Activated T-helper 2 cell treated with anti-CD3 and anti-CD28 coated beads, Interferon-gamma antibody, Interleukin-2, Interleukin-4, amounts not matched to agents 10 μg/mL and 5 μg/mL and 100 μg/mL, durations not matched to agents 14 hours and 24 hours and 36 hours (primary cell): ENCODE data around the gene LENEP. TPM values are rescaled to one million over a fixed set of nuclear protein-coding genes. Genes with fewer than 3 reads are reported as not detected.

Source experiments
- DNase-seq: peaks from one replicate; pipeline ENCODE4 v3.0.0; 2021; ENCODE audit warnings: low spot score
- H3K27ac Mint-ChIP-seq: one replicate; pipeline ENCODE4 v1.8.0; 2021; ENCODE audit warnings: mixed read lengths
- H3K27me3 Mint-ChIP-seq: one replicate; pipeline ENCODE4 v1.8.0; 2021; ENCODE audit warnings: low read depth, mixed read lengths
- H3K36me3 Mint-ChIP-seq: one replicate; pipeline ENCODE4 v1.8.0; 2021; ENCODE audit warnings: low read depth, mixed read lengths
- H3K4me1 Mint-ChIP-seq: one replicate; pipeline ENCODE4 v1.8.0; 2021; ENCODE audit warnings: low read depth, mixed read lengths
- H3K4me3 Mint-ChIP-seq: one replicate; pipeline ENCODE4 v1.8.0; 2021; ENCODE audit warnings: low read depth, mild to moderate bottlenecking, moderate library complexity, mixed read lengths
- H3K9me3 Mint-ChIP-seq: one replicate; pipeline ENCODE4 v1.8.0; 2021; ENCODE audit warnings: mixed read lengths
- intact Hi-C: fragments of 100-400 bp; cut with micrococcal nuclease; formaldehyde crosslinking; loops from one replicate; pipeline ENCODE4 v1.15.1; 2023
- total RNA-seq: library from RNA; stranded (reverse); gene quantifications from 2 replicates; pipeline ENCODE4 v1.2.3, GENCODE V29; 2022

LENEP gene
- total RNA-seq, 1 donor from 2014 or later: 2.0 TPM

DNA sequence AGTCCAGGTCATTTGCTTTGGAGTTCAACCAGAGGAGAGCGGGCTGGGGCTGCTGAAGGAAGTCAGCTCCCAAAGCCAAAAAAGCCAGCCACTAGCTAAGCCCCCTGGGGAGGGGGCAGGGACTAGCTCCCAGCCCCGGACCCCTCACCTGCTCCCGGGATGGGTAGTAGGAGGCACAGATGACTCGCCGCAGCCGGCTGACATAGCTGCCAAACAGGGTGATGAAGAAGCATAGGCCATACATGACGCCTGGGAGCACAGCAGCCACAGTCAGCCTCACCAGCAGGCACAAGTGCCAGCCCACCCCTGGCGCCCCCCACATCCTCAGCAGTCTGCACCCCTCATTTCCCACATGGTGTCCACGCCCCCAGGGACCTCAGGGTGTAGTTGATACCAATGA is 32.8 kb downstream of the LENEP start:
- H3K4me3 Mint-ChIP-seq: no peak overlapping the region
- no peaks in the 10 kb centered on the region for H3K27me3 Mint-ChIP-seq
- intact Hi-C loops: no loop called here
- DNase-seq: no peak
- no peaks in the 10 kb centered on the region for H3K9me3 Mint-ChIP-seq
- H3K27ac Mint-ChIP-seq: no peak overlapping the region
- no peaks in the 10 kb centered on the region for H3K36me3 Mint-ChIP-seq
- H3K4me1 Mint-ChIP-seq: no peaks in the 10 kb centered on the region

DNA sequence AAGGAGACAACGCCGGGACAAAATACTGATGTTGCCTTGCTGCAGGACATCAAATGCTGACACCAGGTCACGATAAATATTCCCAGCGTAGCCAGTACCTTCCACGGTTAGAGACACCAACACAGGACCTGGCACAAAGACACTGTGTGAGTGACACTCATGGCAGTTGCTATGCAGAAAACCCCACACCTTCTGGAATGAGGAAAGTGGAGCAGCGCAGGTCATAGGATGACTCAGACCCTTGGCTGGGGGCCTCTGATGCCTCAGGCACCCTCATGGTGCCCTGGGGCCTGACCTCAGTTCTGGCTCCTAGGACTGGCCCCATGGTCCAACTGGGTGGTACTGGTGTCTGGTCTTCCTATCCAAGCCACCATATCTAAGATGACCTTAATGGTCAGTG is 33.2 kb downstream of the LENEP start:
- no peaks in the 10 kb centered on the region for H3K27me3 Mint-ChIP-seq
- intact Hi-C loops: no loop called here
- H3K9me3 Mint-ChIP-seq: no peaks in the 10 kb centered on the region
- H3K36me3 Mint-ChIP-seq: no peaks in the 10 kb centered on the region
- DNase-seq: no peak
- no peak overlapping the region for H3K27ac Mint-ChIP-seq
- no peak overlapping the region for H3K4me3 Mint-ChIP-seq
- H3K4me1 Mint-ChIP-seq: no peaks in the 10 kb centered on the region

DNA sequence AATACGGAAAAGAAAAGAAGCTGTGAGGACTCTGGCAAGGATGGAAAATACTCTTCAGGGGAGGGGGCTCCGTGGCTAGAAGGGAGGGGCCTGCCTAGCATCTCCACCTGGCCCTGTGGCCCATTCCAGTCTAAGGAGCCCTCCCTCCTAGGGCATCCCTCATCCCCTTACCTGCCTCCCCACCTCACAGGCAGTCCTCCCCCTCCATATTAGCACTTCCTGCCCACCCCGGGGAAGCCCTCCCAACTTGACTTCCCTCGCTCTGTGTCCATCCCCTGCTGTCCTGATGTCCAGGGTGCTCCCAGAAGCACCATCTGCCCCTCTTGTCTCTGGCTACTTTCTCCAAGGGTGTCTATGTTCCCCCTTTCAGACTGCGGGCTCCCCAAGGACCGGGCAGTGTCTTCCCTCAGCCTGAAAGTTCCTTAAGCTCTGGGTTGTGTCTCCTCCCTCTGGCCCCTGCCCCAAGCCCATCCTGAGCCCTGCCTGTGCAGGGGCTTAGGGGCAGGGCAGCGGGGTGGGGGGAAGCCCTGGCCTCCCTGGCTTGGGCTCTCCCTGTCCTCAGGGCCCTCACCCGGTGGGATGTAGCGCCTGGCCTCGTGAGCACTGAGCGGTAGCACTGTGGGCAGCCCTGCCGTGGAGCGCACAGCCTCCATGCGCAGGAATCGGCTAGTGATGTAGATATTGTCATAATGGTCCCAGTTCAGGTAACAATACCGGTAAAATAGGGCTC is 36.3 kb downstream of the LENEP start:
- intact Hi-C loops: no loop called here
- H3K27ac Mint-ChIP-seq: no peak overlapping the region
- no peaks in the 10 kb centered on the region for H3K4me1 Mint-ChIP-seq
- no peaks in the 10 kb centered on the region for H3K27me3 Mint-ChIP-seq
- no peak overlapping the region for H3K4me3 Mint-ChIP-seq
- no peak for DNase-seq
- no peaks in the 10 kb centered on the region for H3K9me3 Mint-ChIP-seq
- H3K36me3 Mint-ChIP-seq: no peaks in the 10 kb centered on the region

GRCh38 chr1:155030243-155030795 is 36.9 kb downstream of the LENEP start:
- no peaks in the 10 kb centered on the region for H3K9me3 Mint-ChIP-seq
- no peak overlapping the region for H3K4me3 Mint-ChIP-seq
- peaks cover under 1% of the 10 kb centered on the region for H3K27me3 Mint-ChIP-seq
- DNase-seq: no peak
- no peaks in the 10 kb centered on the region for H3K4me1 Mint-ChIP-seq
- H3K36me3 Mint-ChIP-seq: no peaks in the 10 kb centered on the region
- intact Hi-C loops: no loop called here
- H3K27ac Mint-ChIP-seq: no peak overlapping the region

- no peak overlapping the region for H3K27ac Mint-ChIP-seq
- intact Hi-C loops: no loop called here
- H3K27me3 Mint-ChIP-seq: peaks cover 1% of the 10 kb centered on the region
These were observed 37.5 kb downstream of the LENEP start for GRCh38 chr1:155030899-155031298.

DNA sequence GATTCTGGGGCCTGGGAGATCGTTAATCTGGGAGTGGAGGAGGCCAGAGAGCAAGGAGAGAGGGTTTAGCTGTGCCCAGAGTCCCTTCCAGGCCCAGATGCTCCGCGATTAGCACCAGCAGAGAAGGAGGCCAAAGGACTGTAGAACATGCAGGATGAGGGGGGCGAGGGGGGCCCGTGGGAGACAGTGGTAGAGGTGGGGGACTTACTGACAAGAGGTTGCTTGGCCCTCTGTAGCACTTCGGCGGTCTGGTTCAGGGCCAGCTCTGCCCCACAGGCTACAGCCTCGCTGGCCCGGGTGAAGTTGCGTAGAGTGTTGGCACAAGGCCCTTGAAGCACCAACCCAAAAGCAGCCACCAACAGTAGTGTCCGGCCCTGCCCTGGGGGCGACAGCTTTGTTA is 39.5 kb downstream of the LENEP start:
- Mint-ChIP-seq H3K4me1 (no peaks in the 10 kb centered on the region), H3K9me3 (no peaks in the 10 kb centered on the region), H3K4me3 (no peak overlapping the region), H3K27me3 (peaks cover 4% of the 10 kb centered on the region), H3K36me3 (no peaks in the 10 kb centered on the region), H3K27ac (no peak overlapping the region)
- DNase-seq: no peak
- intact Hi-C loops: no loop called here

More at GRCh38 chr1:155030899-155031298, 37.5 kb downstream of the LENEP start:
- no peaks in the 10 kb centered on the region for H3K4me1 Mint-ChIP-seq
- H3K36me3 Mint-ChIP-seq: no peaks in the 10 kb centered on the region
- DNase-seq: no peak
- no peak overlapping the region for H3K4me3 Mint-ChIP-seq
- no peaks in the 10 kb centered on the region for H3K9me3 Mint-ChIP-seq

GRCh38 chr1:155033524-155033923 is 40.1 kb downstream of the LENEP start, which contains the start of the genes DCST1 and DCST2:
Gene DCST1, plus strand, starts transcription at chr1:155033824. Its CDS starts 213 bp downstream, at chr1:155034037.
Gene DCST2, minus strand, starts transcription at chr1:155033781. Its CDS starts 80 bp downstream, at chr1:155033701.
- no peaks in the 10 kb centered on the region for H3K9me3 Mint-ChIP-seq
- peaks cover 7% of the 10 kb centered on the region for H3K27me3 Mint-ChIP-seq
- H3K36me3 Mint-ChIP-seq: no peaks in the 10 kb centered on the region
- intact Hi-C loops: no loop called here
- no peaks in the 10 kb centered on the region for H3K4me1 Mint-ChIP-seq
- no peak within 1 kb of the TSS for H3K4me3 Mint-ChIP-seq
- no peak for DNase-seq
- H3K27ac Mint-ChIP-seq: no peak within 1 kb of the TSS

DNA sequence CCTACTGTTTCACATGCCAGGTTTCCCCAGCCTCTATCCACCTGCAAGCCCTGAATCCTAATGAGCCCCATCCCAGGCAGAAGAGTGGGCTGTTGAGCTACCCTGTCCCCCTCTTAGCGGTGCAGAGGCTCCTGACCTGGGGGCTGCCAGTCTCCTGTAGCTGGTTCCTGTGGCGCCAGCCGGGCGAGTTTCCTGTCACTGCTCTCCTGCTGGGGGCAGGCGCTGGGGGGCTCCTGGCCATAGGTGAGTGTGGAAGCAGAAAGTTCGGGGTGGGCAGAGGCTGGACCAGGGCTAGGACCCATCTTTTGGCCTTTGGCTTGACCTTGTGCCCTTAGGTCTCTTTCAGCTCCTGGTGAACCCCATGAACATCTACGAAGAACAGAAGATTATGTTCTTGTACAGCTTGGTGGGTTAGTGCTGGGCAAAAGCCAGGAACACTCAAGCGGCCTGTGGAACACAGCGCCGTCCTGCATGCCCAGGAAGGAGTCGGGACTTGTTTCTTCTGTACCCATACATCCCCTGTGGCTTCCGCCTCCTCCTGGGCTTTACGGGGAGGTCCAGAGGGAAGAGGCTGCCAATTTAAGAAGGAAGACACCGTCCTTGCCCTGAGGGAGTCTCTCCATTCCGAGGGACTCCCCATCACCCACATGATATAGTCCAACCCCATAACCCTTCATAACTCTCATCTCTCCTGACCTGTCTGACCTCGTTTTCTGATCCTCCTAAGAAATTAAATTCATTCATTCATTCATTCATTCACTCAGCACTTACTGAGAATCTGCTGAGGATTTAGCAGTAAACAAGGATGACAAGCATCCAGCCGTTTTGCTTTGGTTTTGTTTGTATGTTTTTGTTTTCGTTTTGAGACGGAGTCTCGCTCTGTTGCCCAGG is 41.2 kb downstream of the LENEP start:
- intact Hi-C loops: no loop called here
- no peak overlapping the region for H3K4me3 Mint-ChIP-seq
- H3K36me3 Mint-ChIP-seq: no peaks in the 10 kb centered on the region
- no peak for DNase-seq
- H3K27ac Mint-ChIP-seq: no peak overlapping the region
- H3K27me3 Mint-ChIP-seq: peaks cover 8% of the 10 kb centered on the region
- H3K9me3 Mint-ChIP-seq: no peaks in the 10 kb centered on the region
- H3K4me1 Mint-ChIP-seq: peaks cover 3% of the 10 kb centered on the region

DNA sequence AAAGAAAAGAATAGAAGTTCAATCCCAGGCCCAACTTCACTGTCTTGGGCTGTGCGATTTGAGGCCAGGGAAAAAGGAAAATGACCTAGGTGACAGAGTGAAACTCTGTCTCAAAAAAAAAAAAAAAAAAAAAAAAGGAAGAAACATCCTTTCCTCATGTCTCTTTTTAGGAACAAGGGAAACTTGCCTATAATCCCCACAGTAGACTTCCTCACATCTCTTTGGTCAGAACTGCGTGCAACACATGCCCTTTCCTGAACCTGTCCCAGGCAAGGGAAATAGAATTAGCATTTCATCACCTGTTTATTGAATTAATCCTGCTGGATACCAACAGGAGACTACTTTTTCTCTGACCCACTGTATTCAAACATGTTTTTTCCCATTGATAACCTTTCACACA is 42.5 kb downstream of the LENEP start:
- intact Hi-C loops: no loop called here

GRCh38 chr1:155037043-155037442 is 43.7 kb downstream of the LENEP start:
- H3K9me3 Mint-ChIP-seq: no peaks in the 10 kb centered on the region
- peaks cover 3% of the 10 kb centered on the region for H3K4me1 Mint-ChIP-seq
- no peak overlapping the region for H3K4me3 Mint-ChIP-seq
- no peaks in the 10 kb centered on the region for H3K36me3 Mint-ChIP-seq
- intact Hi-C loops: no loop called here
- H3K27ac Mint-ChIP-seq: no peak overlapping the region
- H3K27me3 Mint-ChIP-seq: peaks cover 8% of the 10 kb centered on the region
- DNase-seq: no peak

More for the DNA sequence above, 42.5 kb downstream of the LENEP start:
- Mint-ChIP-seq H3K4me3 (no peak overlapping the region), H3K9me3 (no peaks in the 10 kb centered on the region), H3K27ac (no peak overlapping the region), H3K27me3 (peaks cover 8% of the 10 kb centered on the region), H3K4me1 (peaks cover 3% of the 10 kb centered on the region), H3K36me3 (no peaks in the 10 kb centered on the region)
- DNase-seq: no peak

- DNase-seq: no peak
- no peak overlapping the region for H3K4me3 Mint-ChIP-seq
- peaks cover 8% of the 10 kb centered on the region for H3K27me3 Mint-ChIP-seq
- H3K36me3 Mint-ChIP-seq: no peaks in the 10 kb centered on the region
- no peak overlapping the region for H3K27ac Mint-ChIP-seq
- no peaks in the 10 kb centered on the region for H3K9me3 Mint-ChIP-seq
- intact Hi-C loops: no loop called here
- H3K4me1 Mint-ChIP-seq: peaks cover 3% of the 10 kb centered on the region
These were observed 44.6 kb downstream of the LENEP start for GRCh38 chr1:155037851-155038441.

- Mint-ChIP-seq H3K9me3 (no peaks in the 10 kb centered on the region), H3K27ac (no peak overlapping the region), H3K36me3 (no peaks in the 10 kb centered on the region), H3K4me3 (no peak overlapping the region), H3K27me3 (peaks cover 8% of the 10 kb centered on the region), H3K4me1 (peaks cover 3% of the 10 kb centered on the region)
- no peak for DNase-seq
- intact Hi-C loops: no loop called here
These were observed 45.4 kb downstream of the LENEP start for GRCh38 chr1:155038602-155039307.
